Spleen (tissue), 11 donors: Measurements from ENCODE around the gene ZEB2. TPM values are rescaled to one million over a fixed set of nuclear protein-coding genes. Genes with fewer than 3 reads are reported as not detected.

Experiments
- DNase-seq: peaks from one replicate; pipeline ENCODE4 v3.0.0-alpha.2; 2020
- H3K27ac ChIP-seq, 8 donors: fragments of 200-600 bp; sonication (generic) in 7 of 8; 1 replicate in 4 of 8; 2 replicates in 4 of 8; pipeline versions ENCODE4 v1.5.0 to v1.8.0; 2016 to 2021; ENCODE audit warnings: inconsistent platforms in 4 of 8, mild to moderate bottlenecking in 4 of 8, moderate library complexity in 1 of 8
- H3K27me3 ChIP-seq, 7 donors: fragments of 200-600 bp; sonication (generic) in 6 of 7; replicated peaks in 1 of 7; 1 replicate in 4 of 7; 2 replicates in 3 of 7; pipeline versions ENCODE4 v1.5.0 to v1.8.0; 2016 to 2021; ENCODE audit warnings: inconsistent platforms in 3 of 7, mild to moderate bottlenecking in 1 of 7
- H3K36me3 ChIP-seq, 6 donors: fragments of 200-600 bp; sonication (generic) in 5 of 6; 1 replicate in 4 of 6; 2 replicates in 2 of 6; pipeline versions ENCODE4 v1.5.0 to v1.8.0; 2016 to 2021; ENCODE audit warnings: inconsistent platforms in 2 of 6
- H3K4me1 ChIP-seq, 6 donors: fragments of 200-600 bp; sonication (generic) in 5 of 6; 1 replicate in 3 of 6; 2 replicates in 3 of 6; pipeline versions ENCODE4 v1.5.0 to v1.8.0; 2016 to 2021; ENCODE audit warnings: inconsistent platforms in 3 of 6
- H3K4me3 ChIP-seq, 8 donors: fragments of 200-600 bp; sonication (generic) in 7 of 8; 1 replicate in 4 of 8; 2 replicates in 4 of 8; pipeline versions ENCODE4 v1.5.0 to v1.8.0; 2016 to 2021; ENCODE audit warnings: inconsistent platforms in 4 of 8, mild to moderate bottlenecking in 4 of 8, moderate library complexity in 2 of 8
- H3K9me3 ChIP-seq, 8 donors: fragments of 200-600 bp; sonication (generic) in 7 of 8; 1 replicate in 4 of 8; 2 replicates in 4 of 8; pipeline versions ENCODE4 v1.5.0 to v1.8.0; 2016 to 2021; ENCODE audit warnings: inconsistent platforms in 4 of 8
- POLR2A ChIP-seq, 3 donors: fragments of 450-650 bp; IDR thresholded peaks; one replicate each; pipeline ENCODE4 v1.5.1; 2017; ENCODE audit warnings: antibody characterized with exemption in 3 of 3, mild to moderate bottlenecking in 1 of 3
- POLR2AphosphoS5 ChIP-seq, 3 donors: sonication (generic); formaldehyde crosslinking; IDR thresholded peaks; one replicate each; pipeline ENCODE4 v1.5.1; 2017; ENCODE audit warnings: antibody characterized with exemption in 3 of 3
- WGBS, 5 donors: extraction: QIAGEN DNeasy Blood & Tissue Kit in 3 of 5; methylation state at CpG; one replicate each; pipeline versions ENCODE4 v1.1.5 to v1.1.7; 2013 to 2018; 5-methylcytosine and 5-hydroxymethylcytosine counted together
- intact Hi-C: fragments of 100-400 bp; cut with DNase I; formaldehyde crosslinking; loops from one replicate; pipeline ENCODE4 v1.15.0; 2023; ENCODE audit warnings: low total_unique reads
- polyA plus RNA-seq, 3 donors: library from polyadenylated mRNA; stranded (reverse); fragments of 200-250 nt; gene quantifications; one replicate each; pipeline ENCODE4 v1.2.1, GENCODE V29; 2013
- total RNA-seq, 7 donors: library from RNA; depleted of rRNA in 3 of 7; stranded (reverse); fragments of >200 nt in 3 of 7; fragmentation: NEBNext Ultra II Directional in 4 of 7; extraction: Animal tissue kit (Norgen Biotek cat#: 25700) in 4 of 7; gene quantifications; one replicate each; pipeline versions ENCODE4 v1.1.0 to v1.2.1, GENCODE V29; 2016 to 2021
- TF ChIP-seq, protein P1 (sequence below), 11 experiments: fragments of 200-600 bp in 7 of 11; fragments of 450-650 bp in 4 of 11; sonication (generic) in 4 of 11; IDR thresholded peaks in 8 of 11; conservative IDR thresholded peaks in 3 of 11; 1 replicate in 7 of 11; 2 replicates in 4 of 11; pipeline versions ENCODE4 v1.4.0 to v1.8.0; 2016 to 2021; ENCODE audit warnings: antibody characterized with exemption in 11 of 11, inconsistent platforms in 4 of 11, mild to moderate bottlenecking in 1 of 11
- donor health status: healthy with polysubstance abuse.
- donor health status: DM: no; HTN: no; CAD: no; lungs with moderate emphysema.
- donor health status: DM: no; HTN: no; CAD: no.
- donor health status: Bipolar disorder and iron deficiency.
- donor health status: healthy.
- donor health status: DM: no; HTN: no; CAD: no.
- donor health status: DM: yes; HTN: yes; CAD: no.

Gene ZEB2
- total and polyA plus RNA-seq, 10 donors = 25.5 to 362 (median 240) TPM

GRCh38 chr2:144385381-144385780 is 134.5 kb downstream of the ZEB2 start:
- TF ChIP-seq POLR2AphosphoS5 (IDR thresholded peaks at IDR 0.05) = no peak
- TF ChIP-seq POLR2A (IDR thresholded peaks at IDR 0.05) = no peak
- TF ChIP-seq, protein P1, sequence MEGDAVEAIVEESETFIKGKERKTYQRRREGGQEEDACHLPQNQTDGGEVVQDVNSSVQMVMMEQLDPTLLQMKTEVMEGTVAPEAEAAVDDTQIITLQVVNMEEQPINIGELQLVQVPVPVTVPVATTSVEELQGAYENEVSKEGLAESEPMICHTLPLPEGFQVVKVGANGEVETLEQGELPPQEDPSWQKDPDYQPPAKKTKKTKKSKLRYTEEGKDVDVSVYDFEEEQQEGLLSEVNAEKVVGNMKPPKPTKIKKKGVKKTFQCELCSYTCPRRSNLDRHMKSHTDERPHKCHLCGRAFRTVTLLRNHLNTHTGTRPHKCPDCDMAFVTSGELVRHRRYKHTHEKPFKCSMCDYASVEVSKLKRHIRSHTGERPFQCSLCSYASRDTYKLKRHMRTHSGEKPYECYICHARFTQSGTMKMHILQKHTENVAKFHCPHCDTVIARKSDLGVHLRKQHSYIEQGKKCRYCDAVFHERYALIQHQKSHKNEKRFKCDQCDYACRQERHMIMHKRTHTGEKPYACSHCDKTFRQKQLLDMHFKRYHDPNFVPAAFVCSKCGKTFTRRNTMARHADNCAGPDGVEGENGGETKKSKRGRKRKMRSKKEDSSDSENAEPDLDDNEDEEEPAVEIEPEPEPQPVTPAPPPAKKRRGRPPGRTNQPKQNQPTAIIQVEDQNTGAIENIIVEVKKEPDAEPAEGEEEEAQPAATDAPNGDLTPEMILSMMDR (IDR thresholded peaks at IDR 0.05 in 8 of 11, conservative IDR thresholded peaks at IDR 0.05 in 3 of 11) = no peak
- intact Hi-C loops = no loop called here
- H3K27me3 ChIP-seq = no peaks in the 10 kb centered on the region
- H3K36me3 ChIP-seq = peaks cover 0 to 51% (median 21%) of the 10 kb centered on the region in 6 donors
- no peak for DNase-seq
- H3K4me3 ChIP-seq = no peak overlapping the region
- H3K9me3 ChIP-seq = no peaks in the 10 kb centered on the region
- 82 to 96% (median 90%) methylated on average over 1 of the region's 1 CpG for WGBS, 5 donors
- H3K27ac ChIP-seq = no peak overlapping the region
- H3K4me1 ChIP-seq = peaks cover 0 to 47% (median 31%) of the 10 kb centered on the region in 6 donors

GRCh38 chr2:144383571-144384100 is 136.3 kb downstream of the ZEB2 start:
- intact Hi-C loops = no loop called here
- 76 to 81% (median 78%) methylated on average over 4 of the region's 4 CpGs for WGBS, 5 donors
- Histone ChIP-seq H3K4me1 (peaks cover 0 to 60% (median 40%) of the 10 kb centered on the region in 6 donors), H3K9me3 (no peaks in the 10 kb centered on the region), H3K27ac (peak overlapping the region in 5 of 8 donors; percentile 14 to 82 (median 68)), H3K4me3 (no peak overlapping the region), H3K36me3 (peaks cover 0 to 33% (median 5%) of the 10 kb centered on the region in 6 donors), H3K27me3 (no peaks in the 10 kb centered on the region)
- TF ChIP-seq, protein P1 (IDR thresholded peaks at IDR 0.05 in 8 of 11, conservative IDR thresholded peaks at IDR 0.05 in 3 of 11) = no peak
- no peak for TF ChIP-seq POLR2A (IDR thresholded peaks at IDR 0.05)
- peak in 1 of 3 donors; percentile 47 for TF ChIP-seq POLR2AphosphoS5 (IDR thresholded peaks at IDR 0.05)
- no peak for DNase-seq

GRCh38 chr2:144382849-144383248 is 137.1 kb downstream of the ZEB2 start:
- Histone ChIP-seq H3K4me3 (peak overlapping the region in 1 of 8 donors; percentile 6), H3K4me1 (peaks cover 0 to 64% (median 42%) of the 10 kb centered on the region in 6 donors), H3K9me3 (no peaks in the 10 kb centered on the region), H3K27me3 (no peaks in the 10 kb centered on the region), H3K36me3 (peaks cover 0 to 25% (median 0%) of the 10 kb centered on the region in 6 donors), H3K27ac (peak overlapping the region in 5 of 8 donors; percentile 14 to 82 (median 68))
- intact Hi-C loops = no loop called here
- 14 to 36% (median 16%) methylated on average over 2 of the region's 2 CpGs for WGBS, 5 donors
- TF ChIP-seq POLR2A (IDR thresholded peaks at IDR 0.05) (no peak), POLR2AphosphoS5 (IDR thresholded peaks at IDR 0.05) (peak in 1 of 3 donors; percentile 85)
- TF ChIP-seq, protein P1 (IDR thresholded peaks at IDR 0.05 in 8 of 11, conservative IDR thresholded peaks at IDR 0.05 in 3 of 11) = peak in 1 of 11 experiments; percentile 7
- no peak for DNase-seq

GRCh38 chr2:144381716-144382115 is 138.2 kb downstream of the ZEB2 start:
- Histone ChIP-seq H3K4me1 (peaks cover 0 to 75% (median 50%) of the 10 kb centered on the region in 6 donors), H3K9me3 (no peaks in the 10 kb centered on the region), H3K36me3 (peaks cover 0 to 14% (median 0%) of the 10 kb centered on the region in 6 donors), H3K27me3 (no peaks in the 10 kb centered on the region), H3K4me3 (no peak overlapping the region), H3K27ac (peak overlapping the region in 4 of 8 donors; percentile 10 to 82 (median 74))
- TF ChIP-seq POLR2A (IDR thresholded peaks at IDR 0.05) = no peak
- TF ChIP-seq, protein P1 (IDR thresholded peaks at IDR 0.05 in 8 of 11, conservative IDR thresholded peaks at IDR 0.05 in 3 of 11) = no peak
- peak in 1 of 3 donors; percentile 53 for TF ChIP-seq POLR2AphosphoS5 (IDR thresholded peaks at IDR 0.05)
- no peak for DNase-seq
- 62 to 79% (median 67%) methylated on average over 2 of the region's 2 CpGs for WGBS, 5 donors
- intact Hi-C loops = no loop called here
